Right cardiac atrium (tissue), 5 donors: ENCODE measurements around the gene SIGLEC9. TPM values are rescaled to one million over a fixed set of nuclear protein-coding genes. Genes with fewer than 3 reads are reported as not detected.

Source experiments
- ATAC-seq, 2 donors: fragments of 200-7000 bp; cut with Tn5 transposase; one replicate each; pipeline versions ENCODE4 v1.8.0 to v1.9.1; 2020; ENCODE audit warnings: moderate library complexity in 2 of 2, mild to moderate bottlenecking in 1 of 2
- DNase-seq, 3 donors: peaks; one replicate each; pipeline ENCODE4 v3.0.0-alpha.2; 2020
- H3K27ac ChIP-seq: one replicate; pipeline ENCODE4 v1.5.1; 2013; ENCODE audit warnings: mild to moderate bottlenecking, low read length, control low read depth, moderate library complexity
- H3K27me3 ChIP-seq: one replicate; pipeline ENCODE4 v1.6.1; 2013; ENCODE audit not compliant: control insufficient read depth, insufficient read depth
- H3K4me1 ChIP-seq: one replicate; pipeline ENCODE4 v1.6.1; 2013; ENCODE audit warnings: low read length; ENCODE audit not compliant: control insufficient read depth, insufficient read depth
- H3K4me3 ChIP-seq: one replicate; pipeline ENCODE4 v1.5.1; 2013; ENCODE audit warnings: low read length, control low read depth
- H3K9me3 ChIP-seq: one replicate; pipeline ENCODE4 v1.6.1; 2013; ENCODE audit warnings: low read length; ENCODE audit not compliant: control insufficient read depth
- WGBS: extraction: QIAGEN DNeasy Blood & Tissue Kit; methylation state at CpG from one replicate; pipeline ENCODE4 v1.1.7; 2013; 5-methylcytosine and 5-hydroxymethylcytosine counted together
- intact Hi-C, 4 donors: fragments of 100-400 bp; cut with DNase I; formaldehyde crosslinking; loops; one replicate each; pipeline versions ENCODE4 v1.11.0 to v1.14.0; 2022 to 2023
- polyA plus RNA-seq: library from polyadenylated mRNA; stranded (reverse); fragments of 200-250 nt; gene quantifications from one replicate; pipeline ENCODE4 v1.2.3, GENCODE V29; 2013
- total RNA-seq, 4 donors: library from RNA; stranded (reverse); fragmentation: NEBNext Ultra II Directional; extraction: Animal tissue kit (Norgen Biotek cat#: 25700); gene quantifications; one replicate each; pipeline ENCODE4 v1.2.1, GENCODE V29; 2021
- donor health status: healthy with polysubstance abuse.
- donor health status: DM: no; HTN: yes; CAD: no.
- donor health status: DM: no; HTN: no; CAD: no.
- donor health status: DM: no; HTN: yes; CAD: no; lungs with severe emphysema.
- donor health status: DM: yes; HTN: yes; CAD: no.

SIGLEC9 gene
- total and polyA plus RNA-seq, 5 donors = 1.2 to 6.0 (median 4.1) TPM

GRCh38 chr19:51097166-51097738 is 27.5 kb upstream of the SIGLEC9 start:
- Histone ChIP-seq H3K4me1 (peaks cover under 1% of the 10 kb centered on the region), H3K27ac (no peak overlapping the region), H3K9me3 (no peaks in the 10 kb centered on the region), H3K4me3 (no peak overlapping the region), H3K27me3 (no peaks in the 10 kb centered on the region)
- intact Hi-C loops = loop anchor here (5.0 to 10.0 kb wide), 4 partner anchors 75 to 172 kb away; partner anchors contain the start of gene KLK10 (in 1 of the 4)
- WGBS = 14% methylated on average over 8 of the region's 8 CpGs
- ATAC-seq (peak; percentile 28 to 43), DNase-seq (peak; percentile 58 to 82 (median 80))

DNA sequence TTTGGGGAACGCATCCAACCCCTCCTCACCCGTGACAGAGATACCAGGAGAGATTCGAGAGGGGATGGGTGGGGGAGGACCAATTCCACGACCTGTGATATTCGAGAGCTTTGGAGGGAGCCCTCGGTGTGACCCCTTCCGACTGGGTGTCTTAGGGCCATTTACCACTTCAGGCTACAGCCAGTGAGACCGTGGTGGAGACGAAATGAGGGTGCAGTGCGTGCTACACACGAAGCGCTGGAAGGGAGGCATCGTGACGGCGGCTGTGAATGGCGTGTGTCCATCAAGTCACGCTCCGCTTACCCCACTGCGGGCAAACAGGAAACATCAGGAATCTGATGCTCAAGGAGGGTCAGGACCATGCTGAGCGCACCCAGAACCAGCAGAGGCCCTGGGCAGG is 26.9 kb upstream of the SIGLEC9 start:
- H3K27ac ChIP-seq = no peak overlapping the region
- 87% methylated on average over 20 of the region's 20 CpGs for WGBS
- intact Hi-C loops = loop anchor here (5.0 to 10.0 kb wide), 4 partner anchors 75 to 173 kb away; partner anchors contain the start of gene KLK10 (in 1 of the 4)
- no peak overlapping the region for H3K4me3 ChIP-seq
- peaks cover 3% of the 10 kb centered on the region for H3K4me1 ChIP-seq
- no peaks in the 10 kb centered on the region for H3K27me3 ChIP-seq
- DNase-seq (no peak), ATAC-seq (no peak)
- H3K9me3 ChIP-seq = no peaks in the 10 kb centered on the region

- ATAC-seq = peak; percentile 78 to 79
- peak overlapping the region; percentile 8 for H3K4me3 ChIP-seq
- intact Hi-C loops = loop anchor here (5.0 to 10.0 kb wide), 4 partner anchors 76 to 174 kb away; partner anchors contain the start of gene KLK10 (in 1 of the 4)
- peaks cover 3% of the 10 kb centered on the region for H3K4me1 ChIP-seq
- WGBS = 46% methylated on average over 78 of the region's 78 CpGs
- peak; percentile 79 to 91 (median 90) for DNase-seq
- no peaks in the 10 kb centered on the region for H3K9me3 ChIP-seq
- no peak overlapping the region for H3K27ac ChIP-seq
- H3K27me3 ChIP-seq = no peaks in the 10 kb centered on the region
Observed at GRCh38 chr19:51098365-51099046, 26.2 kb upstream of the SIGLEC9 start.

- WGBS = 47% methylated on average over 22 of the region's 22 CpGs
- Histone ChIP-seq H3K4me3 (peak overlapping the region; percentile 8), H3K27me3 (no peaks in the 10 kb centered on the region)
Observed at GRCh38 chr19:51099047-51099382, 25.7 kb upstream of the SIGLEC9 start.

DNA sequence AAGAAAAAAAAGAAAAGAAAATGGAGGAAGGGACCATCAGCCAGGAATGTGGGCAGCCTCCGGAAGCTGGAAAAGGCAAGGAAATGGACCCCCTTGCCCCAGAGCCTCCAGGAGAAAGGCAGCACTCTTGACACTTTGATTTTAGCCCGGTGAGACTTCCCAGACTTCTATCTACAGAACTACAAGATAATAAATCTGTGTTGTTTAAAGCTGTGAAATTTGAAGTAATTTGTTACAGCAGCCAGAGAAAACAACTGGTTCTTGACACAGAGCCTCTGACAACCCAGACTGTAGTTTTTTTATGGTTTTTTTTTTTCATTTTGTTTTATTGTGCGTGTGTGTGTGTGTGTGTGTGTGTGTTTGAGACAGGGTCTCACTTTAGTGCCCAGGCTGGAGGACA is 24.1 kb upstream of the SIGLEC9 start:
- H3K4me1 ChIP-seq = peaks cover 3% of the 10 kb centered on the region
- DNase-seq (no peak), ATAC-seq (no peak)
- H3K9me3 ChIP-seq = no peaks in the 10 kb centered on the region
- intact Hi-C loops = no loop called here
- H3K4me3 ChIP-seq = no peak overlapping the region
- WGBS = 51% methylated on average over 3 of the region's 3 CpGs
- H3K27ac ChIP-seq = no peak overlapping the region
- H3K27me3 ChIP-seq = no peaks in the 10 kb centered on the region

More at GRCh38 chr19:51099047-51099382, 25.7 kb upstream of the SIGLEC9 start:
- ATAC-seq = no peak
- DNase-seq = no peak
- no peaks in the 10 kb centered on the region for H3K9me3 ChIP-seq
- H3K27ac ChIP-seq = no peak overlapping the region
- intact Hi-C loops = loop anchor here (5.0 to 10.0 kb wide), 4 partner anchors 77 to 174 kb away; partner anchors contain the start of gene KLK10 (in 1 of the 4)
- peaks cover 3% of the 10 kb centered on the region for H3K4me1 ChIP-seq

DNA sequence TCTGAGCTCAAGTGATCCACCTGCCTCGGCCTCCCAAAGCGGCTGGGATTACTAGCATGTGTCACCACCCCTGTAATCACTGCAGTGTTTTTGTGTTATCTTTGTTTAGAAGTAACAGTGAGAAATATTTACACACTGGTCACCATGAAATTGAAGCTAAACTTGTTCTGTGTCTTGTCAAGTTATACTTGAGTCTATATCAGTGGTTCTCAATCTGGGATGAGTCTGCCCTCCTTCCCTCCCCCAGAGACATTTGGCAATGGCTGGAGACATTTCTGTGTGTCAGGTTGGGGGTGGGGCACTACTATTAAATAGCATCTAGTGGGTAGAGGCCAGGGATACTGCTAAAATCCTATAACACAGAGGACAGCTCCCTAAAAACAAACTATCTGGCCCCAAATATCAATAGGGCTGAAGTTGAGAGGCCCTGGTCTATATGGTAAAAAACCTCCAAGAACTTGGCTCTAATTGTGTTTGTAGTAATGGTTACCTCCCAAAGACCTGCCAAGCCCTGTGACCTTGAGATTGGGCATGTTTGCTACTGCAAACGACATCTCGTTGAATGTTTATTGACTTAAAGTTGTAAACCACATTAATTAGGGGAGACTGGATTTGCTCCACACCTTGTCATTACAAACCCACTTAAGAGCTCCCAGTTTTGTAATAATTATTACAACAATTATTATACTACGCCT is 23.4 kb upstream of the SIGLEC9 start:
- DNase-seq = no peak
- Histone ChIP-seq H3K27ac (no peak overlapping the region), H3K27me3 (no peaks in the 10 kb centered on the region), H3K9me3 (no peaks in the 10 kb centered on the region), H3K4me3 (no peak overlapping the region), H3K4me1 (peaks cover 3% of the 10 kb centered on the region)
- intact Hi-C loops = no loop called here
- peak in 1 of 2 donors; percentile 18 for ATAC-seq
- WGBS = 61% methylated on average over 5 of the region's 5 CpGs

GRCh38 chr19:51102991-51103390 is 21.7 kb upstream of the SIGLEC9 start:
- DNase-seq = no peak
- intact Hi-C loops = no loop called here

DNA sequence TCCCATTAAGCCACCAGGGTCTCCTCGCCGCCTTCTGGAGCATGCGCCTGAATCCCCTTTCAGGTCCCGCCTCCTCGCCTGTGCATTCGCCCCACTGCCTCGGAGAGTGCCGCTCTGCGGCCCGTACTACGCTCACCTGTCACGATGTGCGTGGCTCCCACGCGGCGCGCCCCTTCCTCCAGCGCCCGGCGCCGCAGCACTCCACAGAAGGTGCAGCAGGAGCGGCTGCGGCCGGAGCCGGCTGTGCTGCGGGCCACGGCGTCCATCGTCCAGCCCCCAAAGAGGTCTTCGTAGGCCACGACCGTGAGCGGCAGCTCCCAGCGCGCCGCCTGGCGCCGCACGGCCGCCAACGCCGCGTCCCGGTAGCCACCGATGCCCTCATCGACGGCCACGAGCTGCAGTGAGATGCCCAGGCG is 20.8 kb upstream of the SIGLEC9 start:
- no peaks in the 10 kb centered on the region for H3K9me3 ChIP-seq
- DNase-seq (no peak), ATAC-seq (no peak)
- whole genome bisulfite sequencing = 71% methylated on average over 49 of the region's 49 CpGs
- H3K27ac ChIP-seq = no peak overlapping the region
- peaks cover 6% of the 10 kb centered on the region for H3K4me1 ChIP-seq
- H3K4me3 ChIP-seq = no peak overlapping the region
- no peaks in the 10 kb centered on the region for H3K27me3 ChIP-seq
- intact Hi-C loops = no loop called here

More at GRCh38 chr19:51102991-51103390, 21.7 kb upstream of the SIGLEC9 start:
- Histone ChIP-seq H3K27me3 (no peaks in the 10 kb centered on the region), H3K4me3 (no peak overlapping the region), H3K4me1 (peaks cover 6% of the 10 kb centered on the region), H3K9me3 (no peaks in the 10 kb centered on the region), H3K27ac (no peak overlapping the region)
- 96% methylated on average over 7 of the region's 7 CpGs for WGBS
- ATAC-seq = no peak

DNA sequence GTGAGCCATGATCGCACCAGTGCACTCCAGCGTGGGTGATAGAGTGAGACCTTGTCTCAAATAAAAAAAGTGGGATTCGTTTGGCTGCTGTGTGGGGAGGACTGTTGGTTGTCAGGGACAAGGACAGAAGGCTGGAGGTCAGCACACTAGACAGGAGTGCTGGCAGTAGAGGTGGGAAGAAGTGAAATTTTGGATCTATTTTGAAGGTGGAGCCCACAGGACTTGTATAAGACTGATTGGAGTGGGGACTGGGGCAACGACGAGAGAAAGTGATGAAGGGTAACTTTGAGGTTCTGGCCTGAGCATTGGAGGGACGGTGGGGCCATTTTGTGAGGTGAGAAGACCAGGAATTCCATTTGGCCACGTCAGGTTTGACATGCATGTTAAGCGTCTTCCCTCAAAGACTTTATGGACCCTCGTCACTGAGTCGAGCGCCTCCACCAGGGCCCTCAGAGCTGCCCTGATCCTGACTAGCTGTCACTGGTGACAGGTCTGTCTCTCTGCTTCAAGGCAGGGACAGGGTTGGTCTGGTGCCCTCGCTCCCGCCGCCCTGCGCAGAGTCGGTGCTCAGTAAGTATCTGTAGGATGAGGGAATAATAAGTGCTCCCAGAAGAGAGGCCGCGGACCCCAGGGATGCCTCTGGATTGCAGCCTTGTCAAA is 17.2 kb upstream of the SIGLEC9 start:
- 17% methylated on average over 18 of the region's 18 CpGs for WGBS

DNA sequence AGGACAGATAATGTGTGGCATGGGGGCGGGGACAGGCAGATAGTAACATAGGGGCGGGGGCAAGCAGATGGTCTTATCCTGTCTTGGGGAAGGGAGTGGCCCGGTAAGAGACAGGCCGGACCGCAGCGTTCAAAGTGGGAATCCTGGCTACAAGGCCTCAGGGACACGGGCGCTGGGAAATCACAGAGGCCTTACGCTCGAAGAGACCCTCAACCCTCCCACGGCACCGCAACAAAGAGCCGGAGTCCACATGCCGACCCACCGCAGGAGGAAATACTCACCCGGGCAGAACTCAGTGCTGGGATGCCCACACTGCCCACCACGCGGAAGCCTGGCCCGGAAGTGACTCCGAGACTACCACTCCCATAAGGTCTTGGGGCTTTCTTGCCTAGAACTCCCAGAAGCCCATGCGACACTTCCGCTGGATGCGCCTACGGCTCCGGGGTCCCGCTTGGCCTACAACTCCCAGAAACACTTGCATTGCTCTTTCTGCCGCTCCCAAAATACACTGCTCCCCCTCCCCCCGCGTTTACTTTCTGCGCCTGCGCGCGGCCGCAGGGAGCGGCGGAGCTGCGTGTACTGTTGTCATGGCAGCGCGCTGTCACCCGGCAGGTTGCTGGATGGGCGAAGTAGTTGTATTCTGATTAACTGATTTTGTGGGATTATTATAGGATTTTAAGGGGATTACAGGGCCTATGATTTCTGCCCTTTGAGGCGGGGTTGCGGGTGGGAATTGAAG is 16.5 kb upstream of the SIGLEC9 start, which contains the start of gene CTU1:
Gene CTU1, minus strand, starts transcription at position 344 of the 739 bp plus-strand sequence. CDS start 3,840 bp downstream, outside the sequence.
- DNase-seq (peak; percentile 99), ATAC-seq (peak; percentile 99)
- Histone ChIP-seq H3K4me1 (peaks cover 3% of the 10 kb centered on the region), H3K9me3 (no peaks in the 10 kb centered on the region), H3K27me3 (no peaks in the 10 kb centered on the region), H3K27ac (peak within 1 kb of the TSS; percentile 71), H3K4me3 (peak within 1 kb of the TSS; percentile 87)
- WGBS = under 1% methylated on average over 43 of the region's 43 CpGs
- intact Hi-C loops = no loop called here

More for the DNA sequence above, 17.2 kb upstream of the SIGLEC9 start:
- ATAC-seq (peak; percentile 3 to 20), DNase-seq (no peak)
- Histone ChIP-seq H3K4me3 (peak overlapping the region; percentile 87), H3K27ac (peak overlapping the region; percentile 71), H3K4me1 (peaks cover 3% of the 10 kb centered on the region), H3K27me3 (no peaks in the 10 kb centered on the region), H3K9me3 (no peaks in the 10 kb centered on the region)
- intact Hi-C loops = no loop called here
